Erythroblast (primary cell): ENCODE measurements around the gene CIT.

Source experiments
- GATA1 ChIP-seq: IDR thresholded peaks from 2 replicates; pipeline ENCODE4 v1.6.1; 2011; ENCODE audit warnings: low read depth, mild to moderate bottlenecking, control low read depth, low read length, moderate library complexity
- POLR2A ChIP-seq: IDR thresholded peaks from 2 replicates; pipeline ENCODE4 v1.6.1; 2011; ENCODE audit warnings: mild to moderate bottlenecking, low read length

DNA sequence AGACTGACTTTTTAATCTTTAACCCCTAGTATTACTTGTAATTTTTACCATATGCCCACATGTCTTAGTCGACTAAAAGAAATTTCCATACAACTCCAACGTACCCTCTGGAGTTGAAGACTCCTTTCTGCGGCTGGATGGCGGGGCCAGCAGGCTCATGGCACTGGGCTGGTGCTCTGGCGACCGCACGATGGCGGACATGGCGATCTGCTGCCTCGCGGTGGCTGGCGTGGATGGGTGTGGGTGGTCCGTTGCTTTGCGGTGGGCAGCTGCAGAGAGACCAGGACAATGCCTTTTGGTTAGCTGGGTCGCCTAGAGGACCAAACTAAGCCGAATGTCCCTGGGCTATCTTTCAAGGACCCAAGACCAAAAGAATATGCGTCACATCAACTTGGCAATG is 159.0 kb downstream of the CIT start:
- TF ChIP-seq POLR2A (no peak), GATA1 (no peak)
